BLaER1 (cell line): ENCODE measurements around the gene CFAP92.

Experiments
- H3K27ac ChIP-seq: shearing (Covaris generic); formaldehyde crosslinking; 2 replicates; pipeline ENCODE4 v1.8.1; 2022
- H3K27me3 ChIP-seq: shearing (Covaris generic); formaldehyde crosslinking; 2 replicates; pipeline ENCODE4 v1.8.1; 2022
- H3K36me3 ChIP-seq: shearing (Covaris generic); formaldehyde crosslinking; 2 replicates; pipeline ENCODE4 v1.8.1; 2022
- H3K4me1 ChIP-seq: shearing (Covaris generic); formaldehyde crosslinking; 2 replicates; pipeline ENCODE4 v1.8.1; 2022
- H3K4me2 ChIP-seq: shearing (Covaris generic); formaldehyde crosslinking; 2 replicates; pipeline ENCODE4 v1.8.1; 2022
- H3K4me3 ChIP-seq: shearing (Covaris generic); formaldehyde crosslinking; 2 replicates; pipeline ENCODE4 v1.8.1; 2022
- H3K9ac ChIP-seq: shearing (Covaris generic); formaldehyde crosslinking; 2 replicates; pipeline ENCODE4 v1.8.1; 2022
- H3K9me3 ChIP-seq: shearing (Covaris generic); formaldehyde crosslinking; 2 replicates; pipeline ENCODE4 v1.8.1; 2022
- H4K20me1 ChIP-seq: shearing (Covaris generic); formaldehyde crosslinking; 2 replicates; pipeline ENCODE4 v1.8.1; 2022
- Cebpa-rat ChIP-seq: shearing (Covaris generic); IDR thresholded peaks from 2 replicates; pipeline ENCODE4 v1.8.1; 2022

Gene CFAP92

GRCh38 chr3:129006864-129007263, 13.0 kb upstream of the CFAP92 start:
- peak overlapping the region; percentile 60 for H3K4me2 ChIP-seq
- no peak overlapping the region for H3K4me3 ChIP-seq
- H3K9me3 ChIP-seq = no peaks in the 10 kb centered on the region
- peaks cover 38% of the 10 kb centered on the region for H3K27me3 ChIP-seq
- no peak for TF ChIP-seq Cebpa-rat
- no peak overlapping the region for H3K9ac ChIP-seq
- H3K27ac ChIP-seq = no peak overlapping the region
- peaks cover 60% of the 10 kb centered on the region for H3K4me1 ChIP-seq
- H3K36me3 ChIP-seq = no peaks in the 10 kb centered on the region
- H4K20me1 ChIP-seq = peaks cover 16% of the 10 kb centered on the region

- no peak for TF ChIP-seq Cebpa-rat
- Histone ChIP-seq H3K36me3 (no peaks in the 10 kb centered on the region), H3K4me3 (no peak overlapping the region), H3K9me3 (no peaks in the 10 kb centered on the region), H4K20me1 (peaks cover 27% of the 10 kb centered on the region), H3K4me1 (peaks cover 65% of the 10 kb centered on the region), H3K27me3 (peaks cover 49% of the 10 kb centered on the region), H3K4me2 (peak overlapping the region; percentile 21; the same call in 1 of the 2 replicates), H3K27ac (no peak overlapping the region), H3K9ac (no peak overlapping the region)
Observed at GRCh38 chr3:129005526-129006303, 11.8 kb upstream of the CFAP92 start.

GRCh38 chr3:129004639-129005295, 10.9 kb upstream of the CFAP92 start:
- Histone ChIP-seq H3K27ac (no peak overlapping the region), H3K9me3 (no peaks in the 10 kb centered on the region), H3K36me3 (no peaks in the 10 kb centered on the region), H3K4me2 (peak overlapping the region; percentile 21; the same call in 1 of the 2 replicates), H3K9ac (no peak overlapping the region), H3K27me3 (peaks cover 59% of the 10 kb centered on the region), H3K4me3 (no peak overlapping the region), H3K4me1 (peaks cover 75% of the 10 kb centered on the region), H4K20me1 (peaks cover 28% of the 10 kb centered on the region)
- no peak for TF ChIP-seq Cebpa-rat

GRCh38 chr3:129003578-129004112, 9.8 kb upstream of the CFAP92 start:
- Histone ChIP-seq H3K9ac (no peak overlapping the region), H3K9me3 (no peaks in the 10 kb centered on the region), H3K4me2 (peak overlapping the region; percentile 43), H3K4me3 (0 out of 2 replicates have a peak overlapping the region, but pooled peaks have one; percentile 31), H3K27ac (no peak overlapping the region), H3K36me3 (no peaks in the 10 kb centered on the region), H3K27me3 (peaks cover 63% of the 10 kb centered on the region), H3K4me1 (peaks cover 86% of the 10 kb centered on the region), H4K20me1 (peaks cover 28% of the 10 kb centered on the region)
- TF ChIP-seq Cebpa-rat = no peak

GRCh38 chr3:129002573-129003569, 9.0 kb upstream of the CFAP92 start:
- Histone ChIP-seq H4K20me1 (peaks cover 28% of the 10 kb centered on the region), H3K9me3 (no peaks in the 10 kb centered on the region), H3K36me3 (no peaks in the 10 kb centered on the region), H3K27me3 (peaks cover 63% of the 10 kb centered on the region), H3K4me2 (peak overlapping the region; percentile 100), H3K9ac (no peak overlapping the region), H3K4me3 (peak overlapping the region; percentile 69), H3K4me1 (peaks cover 87% of the 10 kb centered on the region), H3K27ac (no peak overlapping the region)
- TF ChIP-seq Cebpa-rat = no peak

GRCh38 chr3:129001806-129002572, 8.1 kb upstream of the CFAP92 start:
- H3K4me1 ChIP-seq = peaks cover 87% of the 10 kb centered on the region
- no peak overlapping the region for H3K27ac ChIP-seq
- no peaks in the 10 kb centered on the region for H3K9me3 ChIP-seq
- H3K27me3 ChIP-seq = peaks cover 63% of the 10 kb centered on the region
- peaks cover 28% of the 10 kb centered on the region for H4K20me1 ChIP-seq
- no peak for TF ChIP-seq Cebpa-rat
- H3K36me3 ChIP-seq = no peaks in the 10 kb centered on the region
- peak overlapping the region; percentile 69 for H3K4me3 ChIP-seq
- H3K4me2 ChIP-seq = peak overlapping the region; percentile 100
- peak overlapping the region; percentile 25; the same call in 1 of the 2 replicates for H3K9ac ChIP-seq

- H3K9ac ChIP-seq = peak within 1 kb of the TSS; percentile 25
- H4K20me1 ChIP-seq = peaks cover 28% of the 10 kb centered on the region
- TF ChIP-seq Cebpa-rat = no peak
- H3K27me3 ChIP-seq = peaks cover 63% of the 10 kb centered on the region
- H3K4me2 ChIP-seq = peak within 1 kb of the TSS; percentile 100
- no peaks in the 10 kb centered on the region for H3K9me3 ChIP-seq
- H3K4me1 ChIP-seq = peaks cover 88% of the 10 kb centered on the region
- H3K27ac ChIP-seq = no peak within 1 kb of the TSS
- no peaks in the 10 kb centered on the region for H3K36me3 ChIP-seq
- H3K4me3 ChIP-seq = peak within 1 kb of the TSS; percentile 69
Observed at GRCh38 chr3:129001101-129001805, 7.4 kb upstream of the CFAP92 start, which contains the start of gene EFCC1. Gene EFCC1, plus strand, starts transcription at chr3:129001304. Its CDS starts 325 bp downstream, at chr3:129001629.

GRCh38 chr3:129000742-129001100, 6.8 kb upstream of the CFAP92 start:
- H3K4me3 ChIP-seq = peak overlapping the region; percentile 69

More at GRCh38 chr3:129000742-129001100, 6.8 kb upstream of the CFAP92 start:
- H3K27me3 ChIP-seq = peaks cover 62% of the 10 kb centered on the region
- TF ChIP-seq Cebpa-rat = no peak
- H3K9ac ChIP-seq = no peak overlapping the region
- peaks cover 92% of the 10 kb centered on the region for H3K4me1 ChIP-seq
- H3K4me2 ChIP-seq = peak overlapping the region; percentile 100
- H4K20me1 ChIP-seq = peaks cover 28% of the 10 kb centered on the region
- no peaks in the 10 kb centered on the region for H3K9me3 ChIP-seq
- no peak overlapping the region for H3K27ac ChIP-seq
- no peaks in the 10 kb centered on the region for H3K36me3 ChIP-seq
